Measurements from ENCODE around the gene NUP54.

Gene NUP54

DNA sequence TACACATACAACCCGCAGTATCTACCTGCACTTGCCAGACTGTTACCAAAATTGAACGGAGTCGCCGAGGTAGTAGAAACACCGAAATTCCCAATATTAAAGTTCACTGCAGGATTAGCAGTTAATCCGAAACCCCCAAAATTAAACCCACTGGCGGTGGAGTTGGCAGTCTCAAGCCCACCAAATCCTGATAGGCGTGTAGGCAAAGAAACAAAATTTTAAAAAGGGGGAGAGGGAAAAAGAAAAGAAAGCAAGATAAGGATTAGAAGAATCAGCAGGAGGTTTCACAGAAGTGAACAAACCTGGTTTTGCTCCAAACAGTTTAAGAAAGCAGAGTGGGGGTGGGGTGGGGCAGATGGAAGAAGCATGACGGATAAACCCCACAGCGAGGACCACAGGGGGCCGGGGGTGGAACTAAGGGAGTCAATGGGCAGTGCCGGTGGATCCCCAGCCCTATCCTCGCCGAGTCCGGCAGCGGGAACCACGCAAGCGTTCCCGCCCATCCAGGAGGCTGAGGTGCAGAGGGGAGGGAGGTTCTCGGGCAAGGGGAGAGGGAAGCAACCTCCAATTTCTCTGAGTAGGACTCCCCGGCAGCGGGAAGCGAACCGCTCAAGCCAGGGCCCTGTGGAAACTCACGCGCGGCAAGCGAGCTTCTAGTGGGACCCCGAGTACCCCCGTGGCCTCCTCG is 599 bp downstream of the NUP54 start:
- peak overlapping the region; percentile 81 for H3K27ac ChIP-seq
- no peaks in the 10 kb centered on the region for H3K27me3 ChIP-seq
- H3K4me3 ChIP-seq (ENCODE audit: low read depth in 1 of 2, low read length in 1 of 2), result peak overlapping the region; percentile 78 to 93
- TF ChIP-seq, protein P1, sequence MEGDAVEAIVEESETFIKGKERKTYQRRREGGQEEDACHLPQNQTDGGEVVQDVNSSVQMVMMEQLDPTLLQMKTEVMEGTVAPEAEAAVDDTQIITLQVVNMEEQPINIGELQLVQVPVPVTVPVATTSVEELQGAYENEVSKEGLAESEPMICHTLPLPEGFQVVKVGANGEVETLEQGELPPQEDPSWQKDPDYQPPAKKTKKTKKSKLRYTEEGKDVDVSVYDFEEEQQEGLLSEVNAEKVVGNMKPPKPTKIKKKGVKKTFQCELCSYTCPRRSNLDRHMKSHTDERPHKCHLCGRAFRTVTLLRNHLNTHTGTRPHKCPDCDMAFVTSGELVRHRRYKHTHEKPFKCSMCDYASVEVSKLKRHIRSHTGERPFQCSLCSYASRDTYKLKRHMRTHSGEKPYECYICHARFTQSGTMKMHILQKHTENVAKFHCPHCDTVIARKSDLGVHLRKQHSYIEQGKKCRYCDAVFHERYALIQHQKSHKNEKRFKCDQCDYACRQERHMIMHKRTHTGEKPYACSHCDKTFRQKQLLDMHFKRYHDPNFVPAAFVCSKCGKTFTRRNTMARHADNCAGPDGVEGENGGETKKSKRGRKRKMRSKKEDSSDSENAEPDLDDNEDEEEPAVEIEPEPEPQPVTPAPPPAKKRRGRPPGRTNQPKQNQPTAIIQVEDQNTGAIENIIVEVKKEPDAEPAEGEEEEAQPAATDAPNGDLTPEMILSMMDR (IDR thresholded peaks at IDR 0.05), result no peak
- H3K4me1 ChIP-seq (ENCODE audit: control insufficient read depth in 1 of 2, insufficient read depth in 1 of 2, low read depth in 1 of 2, low read length in 1 of 2), result peaks cover 9 to 11% of the 10 kb centered on the region in 2 experiments
- H3K36me3 ChIP-seq, result peaks cover 3% of the 10 kb centered on the region
- H3K9me3 ChIP-seq, result no peaks in the 10 kb centered on the region

DNA sequence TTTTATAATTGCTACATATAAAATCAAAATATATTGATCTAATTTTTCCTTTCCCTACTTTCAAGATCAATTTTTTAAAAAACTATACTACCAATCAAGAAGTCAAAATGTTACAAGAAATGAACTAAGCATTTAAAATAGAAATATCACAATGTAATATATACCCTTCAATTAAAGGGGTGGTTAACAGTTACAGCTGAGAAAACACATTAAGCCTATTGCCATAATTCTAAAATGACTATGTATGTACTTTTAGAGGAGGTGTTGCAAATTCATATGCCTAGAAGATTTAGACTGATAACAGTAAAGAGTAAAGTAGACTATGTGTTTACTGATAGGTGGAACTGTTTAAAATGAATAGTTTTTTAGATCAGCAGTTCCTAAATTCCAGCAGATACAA is 3.7 kb downstream of the NUP54 start:
- no peak overlapping the region for H3K4me3 ChIP-seq (ENCODE audit: low read depth in 1 of 2, low read length in 1 of 2)
- TF ChIP-seq, protein P1 (IDR thresholded peaks at IDR 0.05), result no peak
- H3K36me3 ChIP-seq, result peaks cover 15% of the 10 kb centered on the region
- no peaks in the 10 kb centered on the region for H3K27me3 ChIP-seq
- peaks cover 9 to 11% of the 10 kb centered on the region in 2 experiments for H3K4me1 ChIP-seq (ENCODE audit: control insufficient read depth in 1 of 2, insufficient read depth in 1 of 2, low read depth in 1 of 2, low read length in 1 of 2)
- H3K27ac ChIP-seq, result no peak overlapping the region
- H3K9me3 ChIP-seq, result no peaks in the 10 kb centered on the region

DNA sequence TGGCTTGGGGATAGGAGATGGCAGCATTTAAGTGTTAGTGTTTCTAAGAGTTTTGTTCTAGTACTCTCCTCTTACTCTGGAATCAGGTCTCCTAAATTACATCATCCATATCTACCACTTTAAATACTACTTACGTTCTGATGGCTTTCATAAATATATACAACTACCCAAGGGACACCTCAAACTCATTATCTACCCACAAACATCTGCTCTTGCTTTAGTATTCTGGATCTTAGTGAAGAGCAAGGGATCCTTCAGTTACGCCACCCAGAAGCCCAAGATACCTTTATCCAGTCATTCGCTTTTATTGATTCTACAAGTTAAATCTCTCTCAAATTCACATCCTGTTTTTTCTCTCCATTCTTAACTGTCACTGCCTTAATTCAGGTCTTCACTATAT is 7.0 kb downstream of the NUP54 start:
- Histone ChIP-seq H3K36me3 (peaks cover 30% of the 10 kb centered on the region), H3K4me1 (ENCODE audit: control insufficient read depth in 1 of 2, insufficient read depth in 1 of 2, low read depth in 1 of 2, low read length in 1 of 2) (no peaks in the 10 kb centered on the region), H3K4me3 (ENCODE audit: low read depth in 1 of 2, low read length in 1 of 2) (no peak overlapping the region), H3K27me3 (no peaks in the 10 kb centered on the region), H3K27ac (no peak overlapping the region), H3K9me3 (no peaks in the 10 kb centered on the region)
- TF ChIP-seq, protein P1 (IDR thresholded peaks at IDR 0.05), result no peak

GRCh38 chr4:76127754-76128153 is 20.4 kb downstream of the NUP54 start:
- Histone ChIP-seq H3K4me3 (ENCODE audit: low read depth in 1 of 2, low read length in 1 of 2) (no peak overlapping the region), H3K4me1 (ENCODE audit: control insufficient read depth in 1 of 2, insufficient read depth in 1 of 2, low read depth in 1 of 2, low read length in 1 of 2) (no peaks in the 10 kb centered on the region), H3K27me3 (no peaks in the 10 kb centered on the region), H3K9me3 (no peaks in the 10 kb centered on the region), H3K36me3 (peaks cover 28% of the 10 kb centered on the region), H3K27ac (no peak overlapping the region)
- TF ChIP-seq, protein P1 (IDR thresholded peaks at IDR 0.05), result no peak

- Histone ChIP-seq H3K4me1 (ENCODE audit: control insufficient read depth in 1 of 2, insufficient read depth in 1 of 2, low read depth in 1 of 2, low read length in 1 of 2) (no peaks in the 10 kb centered on the region), H3K9me3 (no peaks in the 10 kb centered on the region), H3K27ac (no peak overlapping the region), H3K36me3 (peaks cover 41% of the 10 kb centered on the region), H3K4me3 (ENCODE audit: low read depth in 1 of 2, low read length in 1 of 2) (no peak overlapping the region), H3K27me3 (no peaks in the 10 kb centered on the region)
- TF ChIP-seq, protein P1 (IDR thresholded peaks at IDR 0.05), result no peak
These were observed 22.4 kb downstream of the NUP54 start for GRCh38 chr4:76125816-76126215.
